Loucy (cell line): ENCODE results near the gene AIF1.
A peak's percentile ranks its signal among the peaks of the same experiment; 100 is the strongest.

Experiments
- H2AFZ ChIP-seq: fragments of 200-600 bp; sonication (generic); 2 replicates; pipeline ENCODE4 v1.6.0; 2016; ENCODE audit warnings: antibody characterized with exemption, mild to moderate bottlenecking, low read length, moderate library complexity
- H3F3A ChIP-seq: fragments of 200-600 bp; 2 replicates; pipeline ENCODE4 v1.6.0; 2016; ENCODE audit warnings: antibody characterized with exemption, low read depth, mild to moderate bottlenecking
- H3K27me3 ChIP-seq: fragments of 200-600 bp; sonication (generic); 2 replicates; pipeline ENCODE4 v1.6.1; 2014; ENCODE audit warnings: low read length, mild to moderate bottlenecking; ENCODE audit not compliant: insufficient read depth, poor library complexity, severe bottlenecking
- H3K36me3 ChIP-seq: fragments of 200-600 bp; sonication (generic); 2 replicates; pipeline ENCODE4 v1.6.1; 2016; ENCODE audit warnings: low read length; ENCODE audit not compliant: insufficient read depth
- H3K4me1 ChIP-seq: fragments of 200-600 bp; sonication (generic); 2 replicates; pipeline ENCODE4 v1.5.1; 2014; ENCODE audit warnings: low read length, mild to moderate bottlenecking; ENCODE audit not compliant: insufficient read depth, poor library complexity, severe bottlenecking
- H3K4me2 ChIP-seq: fragments of 200-600 bp; sonication (generic); 2 replicates; pipeline ENCODE4 v1.6.0; 2014; ENCODE audit warnings: antibody characterized with exemption, low read length, low read depth, mild to moderate bottlenecking; ENCODE audit not compliant: poor library complexity, severe bottlenecking
- H3K4me3 ChIP-seq: fragments of 200-600 bp; sonication (generic); 2 replicates; pipeline ENCODE4 v1.5.1; 2014; ENCODE audit warnings: low read length, mild to moderate bottlenecking, mixed read lengths; ENCODE audit not compliant: poor library complexity, severe bottlenecking
- H3K79me2 ChIP-seq: fragments of 200-600 bp; sonication (generic); 2 replicates; pipeline ENCODE4 v1.6.1; 2014; ENCODE audit warnings: low read length; ENCODE audit not compliant: insufficient read depth
- H3K9ac ChIP-seq: fragments of 200-600 bp; sonication (generic); 2 replicates; pipeline ENCODE4 v1.6.0; 2014; ENCODE audit warnings: mild to moderate bottlenecking, low read depth, low read length, moderate library complexity; ENCODE audit not compliant: poor library complexity, severe bottlenecking
- H3K9me2 ChIP-seq: fragments of 200-600 bp; sonication (generic); replicated peaks from 2 replicates; pipeline ENCODE4 v1.6.1; 2016; ENCODE audit warnings: low read depth, low read length, mixed read lengths
- H3K9me3 ChIP-seq: fragments of 200-600 bp; sonication (generic); 2 replicates; pipeline ENCODE4 v1.6.1; 2014; ENCODE audit warnings: mild to moderate bottlenecking, antibody characterized with exemption, low read length, low read depth; ENCODE audit not compliant: insufficient read depth
- H4K20me1 ChIP-seq: fragments of 200-600 bp; sonication (generic); 2 replicates; pipeline ENCODE4 v1.6.0; 2014; ENCODE audit warnings: antibody characterized with exemption, low read length, mild to moderate bottlenecking; ENCODE audit not compliant: insufficient read depth, poor library complexity, severe bottlenecking
- CTCF ChIP-seq: fragments of 200-600 bp; sonication (generic); conservative IDR thresholded peaks from 2 replicates; pipeline ENCODE4 v1.5.1; 2014; ENCODE audit warnings: mild to moderate bottlenecking, antibody characterized with exemption, low read length
- EZH2phosphoT487 ChIP-seq: fragments of 200-600 bp; IDR thresholded peaks from 2 replicates; pipeline ENCODE4 v1.6.1; 2018; ENCODE audit warnings: antibody characterized with exemption, mild to moderate bottlenecking, moderate library complexity, borderline replicate concordance

Gene AIF1

DNA sequence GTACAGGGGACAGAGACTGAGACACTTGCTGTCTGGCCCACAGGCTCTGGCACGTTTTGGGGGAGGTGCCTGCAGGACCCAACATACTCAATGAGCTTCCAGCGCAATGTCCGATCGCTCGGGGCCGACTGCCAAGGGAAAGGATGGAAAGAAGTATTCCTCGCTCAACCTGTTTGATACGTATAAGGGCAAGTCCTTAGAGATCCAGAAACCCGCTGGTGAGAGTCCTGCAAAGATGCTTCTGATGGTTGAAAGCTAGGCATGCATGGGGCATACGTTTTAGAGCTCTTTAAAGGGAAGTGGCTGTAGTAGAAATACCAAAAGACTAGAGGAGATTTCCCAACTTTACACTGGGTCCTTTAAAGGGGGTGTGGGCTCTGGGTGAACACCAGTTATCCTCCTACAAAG is 7.7 kb downstream of the AIF1 start:
- Histone ChIP-seq H3K36me3 (peaks cover 49% of the 10 kb centered on the region), H3K4me1 (peaks cover 40% of the 10 kb centered on the region), H2AFZ (no peak overlapping the region), H3K27me3 (peaks cover 10% of the 10 kb centered on the region), H3K4me3 (peak overlapping the region; percentile 94), H3F3A (peaks cover 6% of the 10 kb centered on the region; the same call in 1 of the 2 replicates), H4K20me1 (peaks cover 69% of the 10 kb centered on the region), H3K9me2 (no peaks in the 10 kb centered on the region), H3K9ac (peak overlapping the region; percentile 99), H3K4me2 (peak overlapping the region; percentile 99), H3K79me2 (peaks cover 88% of the 10 kb centered on the region), H3K9me3 (no peaks in the 10 kb centered on the region)
- TF ChIP-seq CTCF (no peak), EZH2phosphoT487 (no peak)

GRCh38 chr6:31624070-31624469 is 9.0 kb downstream of the AIF1 start:
- Histone ChIP-seq H3K9me3 (no peaks in the 10 kb centered on the region), H3K27me3 (peaks cover 10% of the 10 kb centered on the region), H3K9ac (peak overlapping the region; percentile 99), H4K20me1 (peaks cover 82% of the 10 kb centered on the region), H3K4me3 (peak overlapping the region; percentile 94), H3K4me1 (peaks cover 43% of the 10 kb centered on the region), H3K79me2 (peaks cover 90% of the 10 kb centered on the region), H3F3A (peaks cover 2% of the 10 kb centered on the region; the same call in 1 of the 2 replicates), H3K9me2 (no peaks in the 10 kb centered on the region), H2AFZ (no peak overlapping the region), H3K4me2 (peak overlapping the region; percentile 99), H3K36me3 (peaks cover 63% of the 10 kb centered on the region)
- TF ChIP-seq CTCF, result no peak
- no peak for TF ChIP-seq EZH2phosphoT487

GRCh38 chr6:31626952-31627351 is 11.9 kb downstream of the AIF1 start:
- peaks cover 32% of the 10 kb centered on the region for H3K4me1 ChIP-seq
- H3K79me2 ChIP-seq, result peaks cover 99% of the 10 kb centered on the region
- H3K27me3 ChIP-seq, result no peaks in the 10 kb centered on the region
- H2AFZ ChIP-seq, result no peak overlapping the region
- peaks cover 95% of the 10 kb centered on the region for H4K20me1 ChIP-seq
- H3K36me3 ChIP-seq, result peaks cover 91% of the 10 kb centered on the region
- H3K4me2 ChIP-seq, result peak overlapping the region; percentile 18
- H3K9me3 ChIP-seq, result no peaks in the 10 kb centered on the region
- H3K9ac ChIP-seq, result no peak overlapping the region
- no peaks in the 10 kb centered on the region for H3K9me2 ChIP-seq
- no peaks in the 10 kb centered on the region for H3F3A ChIP-seq
- H3K4me3 ChIP-seq, result no peak overlapping the region
- no peak for TF ChIP-seq EZH2phosphoT487
- TF ChIP-seq CTCF, result no peak
